ENCODE results near the gene PTPRN2.
"Not testable (repeated sequence)": the region's sequence is repeated elsewhere in the genome, so short reads cannot be mapped to it uniquely, and the experiment has no call there.

PTPRN2 gene

GRCh38 chr7:157792241-157793086 lies 795.2 kb downstream of the PTPRN2 start:
- no peak for DNase-seq

- no peak for DNase-seq
Observed at GRCh38 chr7:157791666-157792065, 796.0 kb downstream of the PTPRN2 start.

GRCh38 chr7:157791261-157791660 lies 796.4 kb downstream of the PTPRN2 start:
- no peak for DNase-seq

GRCh38 chr7:157789942-157790341 lies 797.7 kb downstream of the PTPRN2 start:
- DNase-seq: no peak

- no peak for DNase-seq
Observed at GRCh38 chr7:157789094-157789493, 798.5 kb downstream of the PTPRN2 start.

- no peak for DNase-seq
Observed at GRCh38 chr7:157788573-157788972, 799.0 kb downstream of the PTPRN2 start.

- no peak for DNase-seq
Observed at GRCh38 chr7:157787275-157787701, 800.3 kb downstream of the PTPRN2 start.

- DNase-seq: no peak
Observed at GRCh38 chr7:157786375-157787274, 801.0 kb downstream of the PTPRN2 start.

- no peak for DNase-seq
Observed at GRCh38 chr7:157785486-157786186, 802.0 kb downstream of the PTPRN2 start.

GRCh38 chr7:157784979-157785441 lies 802.6 kb downstream of the PTPRN2 start:
- no peak for DNase-seq

- no peak for DNase-seq
Observed at GRCh38 chr7:157784041-157784835, 803.4 kb downstream of the PTPRN2 start.

GRCh38 chr7:157782041-157782440 lies 805.6 kb downstream of the PTPRN2 start:
- no peak for DNase-seq

- DNase-seq: no peak
Observed at GRCh38 chr7:157780721-157781120, 806.9 kb downstream of the PTPRN2 start.

- DNase-seq: no peak
Observed at GRCh38 chr7:157780312-157780711, 807.3 kb downstream of the PTPRN2 start.

- DNase-seq: no peak
Observed at GRCh38 chr7:157779206-157779605, 808.4 kb downstream of the PTPRN2 start.

GRCh38 chr7:157777194-157777762 lies 810.3 kb downstream of the PTPRN2 start:
- DNase-seq: not testable (repeated sequence)

GRCh38 chr7:157775560-157776332 lies 811.9 kb downstream of the PTPRN2 start:
- no peak for DNase-seq

GRCh38 chr7:157775021-157775559 lies 812.5 kb downstream of the PTPRN2 start:
- DNase-seq: no peak

- DNase-seq: no peak
Observed at GRCh38 chr7:157774495-157774894, 813.1 kb downstream of the PTPRN2 start.

- no peak for DNase-seq
Observed at GRCh38 chr7:157773361-157773760, 814.3 kb downstream of the PTPRN2 start.
